T-helper 1 cell treated with Interleukin-12 subunit alpha and Interleukin-12 subunit beta and Interleukin-4 antibody, amounts not matched to agents 30 ng/mL and 1 ng/mL, for 36 hours (primary cell): ENCODE data around the gene POTEJ. TPM values are rescaled to one million over a fixed set of nuclear protein-coding genes. Genes with fewer than 3 reads are reported as not detected.
"Not testable (repeated sequence)": the region's sequence is repeated elsewhere in the genome, so short reads cannot be mapped to it uniquely, and the experiment has no call there.

Source experiments
- intact Hi-C: fragments of 100-400 bp; cut with micrococcal nuclease; formaldehyde crosslinking; loops from one replicate; pipeline ENCODE4 v1.15.1; 2024
- total RNA-seq: library from RNA; stranded (reverse); gene quantifications from 2 replicates; pipeline ENCODE4 v1.2.3, GENCODE V29; 2022

The POTEJ gene
- total RNA-seq, 1 donor from 2014 or later: not detected

- intact Hi-C loops: not testable (repeated sequence)
These were observed 9.5 kb upstream of the POTEJ start for GRCh38 chr2:130601648-130602302.

- intact Hi-C loops: not testable (repeated sequence)
These were observed 2.8 kb upstream of the POTEJ start for GRCh38 chr2:130608276-130609001.

- intact Hi-C loops: not testable (repeated sequence)
These were observed 2.0 kb upstream of the POTEJ start for GRCh38 chr2:130609002-130609920.

- intact Hi-C loops: not testable (repeated sequence)
These were observed 754 bp upstream of the POTEJ start for GRCh38 chr2:130610486-130610885.

GRCh38 chr2:130628784-130629475, 17.7 kb downstream of the POTEJ start:
- intact Hi-C loops: not testable (repeated sequence)

GRCh38 chr2:130638973-130639372, 27.7 kb downstream of the POTEJ start:
- intact Hi-C loops: not testable (repeated sequence)

- intact Hi-C loops: not testable (repeated sequence)
These were observed 30.4 kb downstream of the POTEJ start for GRCh38 chr2:130641688-130642087.

- intact Hi-C loops: not testable (repeated sequence)
These were observed 38.0 kb downstream of the POTEJ start for GRCh38 chr2:130649285-130649684.

GRCh38 chr2:130664506-130664905, 53.3 kb downstream of the POTEJ start:
- intact Hi-C loops: not testable (repeated sequence)

GRCh38 chr2:130665596-130665995, 54.4 kb downstream of the POTEJ start:
- intact Hi-C loops: not testable (repeated sequence)

GRCh38 chr2:130667516-130667915, 56.3 kb downstream of the POTEJ start:
- intact Hi-C loops: not testable (repeated sequence)

- intact Hi-C loops: not testable (repeated sequence)
These were observed 58.9 kb downstream of the POTEJ start for GRCh38 chr2:130670026-130670745.

GRCh38 chr2:130692041-130692770, 81.0 kb downstream of the POTEJ start:
- intact Hi-C loops: not testable (repeated sequence)

- intact Hi-C loops: not testable (repeated sequence)
These were observed 82.2 kb downstream of the POTEJ start for GRCh38 chr2:130693474-130693873.

- intact Hi-C loops: not testable (repeated sequence)
These were observed 92.0 kb downstream of the POTEJ start for GRCh38 chr2:130703250-130703649.

Other genes with a start within 250 kb of the POTEJ start
- gene POTEI, start 102.1 kb upstream of the POTEJ start, total RNA-seq: not detected in 2 replicates
- gene CFC1B, start 90.2 kb upstream of the POTEJ start, total RNA-seq: not detected in 2 replicates
- gene CFC1, start 11.9 kb upstream of the POTEJ start, total RNA-seq: not detected in 2 replicates
- not detected in 2 replicates for gene GPR148, start 117.6 kb downstream of the POTEJ start, total RNA-seq
- gene AMER3, start 144.1 kb downstream of the POTEJ start, total RNA-seq: not detected in 2 replicates
- gene ARHGEF4, start 225.5 kb downstream of the POTEJ start, total RNA-seq: 0.37 TPM in 1 of 2 replicates, not detected in the other